Neural progenitor cell (in vitro differentiated cells): ENCODE data around the gene PNPLA7. TPM values are rescaled to one million over a fixed set of nuclear protein-coding genes. Genes with fewer than 3 reads are reported as not detected.

Experiments
- DNase-seq: peaks from one replicate; pipeline ENCODE4 v3.0.0-alpha.2; 2016; ENCODE audit warnings: low spot score
- H2AFZ ChIP-seq: fragments of 200-600 bp; sonication (generic); replicated peaks from 2 replicates; pipeline ENCODE4 v1.6.1; 2016; ENCODE audit warnings: antibody characterized with exemption
- H3F3A ChIP-seq: fragments of 200-600 bp; sonication (generic); 2 replicates; pipeline ENCODE4 v1.6.1; 2016; ENCODE audit warnings: antibody characterized with exemption, low read depth
- H3K27ac ChIP-seq: fragments of 200-600 bp; sonication (generic); 2 replicates; pipeline ENCODE4 v1.5.1; 2016; ENCODE audit warnings: mild to moderate bottlenecking
- H3K27me3 ChIP-seq: fragments of 200-600 bp; sonication (generic); 2 replicates; pipeline ENCODE4 v1.6.1; 2016; ENCODE audit warnings: mild to moderate bottlenecking, moderate library complexity
- H3K36me3 ChIP-seq: fragments of 200-600 bp; sonication (generic); 2 replicates; pipeline ENCODE4 v1.5.1; 2016
- H3K4me1 ChIP-seq: fragments of 200-600 bp; sonication (generic); 2 replicates; pipeline ENCODE4 v1.6.1; 2016; ENCODE audit warnings: mixed run types
- H3K4me2 ChIP-seq: fragments of 200-600 bp; sonication (generic); 2 replicates; pipeline ENCODE4 v1.6.1; 2016
- H3K4me3 ChIP-seq: fragments of 200-600 bp; sonication (generic); 2 replicates; pipeline ENCODE4 v1.5.1; 2016
- H3K79me2 ChIP-seq: fragments of 200-600 bp; sonication (generic); 2 replicates; pipeline ENCODE4 v1.6.1; 2016; ENCODE audit warnings: low read depth
- H3K9ac ChIP-seq: fragments of 200-600 bp; sonication (generic); 2 replicates; pipeline ENCODE4 v1.6.1; 2016
- H3K9me3 ChIP-seq: fragments of 200-600 bp; sonication (generic); 2 replicates; pipeline ENCODE4 v1.5.1; 2016; ENCODE audit warnings: low read depth
- H4K20me1 ChIP-seq: fragments of 200-600 bp; sonication (generic); 2 replicates; pipeline ENCODE4 v1.6.1; 2016; ENCODE audit warnings: low read depth
- H3K27ac Mint-ChIP-seq: 3 replicates; pipeline ENCODE4 v1.8.0; 2021; ENCODE audit warnings: mixed read lengths
- H3K27me3 Mint-ChIP-seq: 2 replicates; pipeline ENCODE4 v1.8.0; 2022; ENCODE audit warnings: low read depth, mild to moderate bottlenecking, inconsistent platforms, moderate library complexity, mixed read lengths; ENCODE audit not compliant: insufficient read depth
- H3K36me3 Mint-ChIP-seq: 3 replicates; pipeline ENCODE4 v1.8.0; 2021; ENCODE audit warnings: mixed read lengths
- H3K4me1 Mint-ChIP-seq: 3 replicates; pipeline ENCODE4 v1.8.0; 2021; ENCODE audit warnings: mixed read lengths
- H3K4me3 Mint-ChIP-seq: 3 replicates; pipeline ENCODE4 v1.8.0; 2021; ENCODE audit warnings: mild to moderate bottlenecking, moderate library complexity, mixed read lengths
- H3K9me3 Mint-ChIP-seq: 3 replicates; pipeline ENCODE4 v1.8.0; 2020; ENCODE audit warnings: mixed read lengths
- CTCF ChIP-seq: fragments of 200-600 bp; sonication (generic); IDR thresholded peaks from 2 replicates; pipeline ENCODE4 v1.5.1; 2017; ENCODE audit warnings: antibody characterized with exemption, mild to moderate bottlenecking
- EZH2 ChIP-seq: fragments of 200-600 bp; sonication (generic); IDR thresholded peaks from 2 replicates; pipeline ENCODE4 v1.6.1; 2017; ENCODE audit warnings: antibody characterized with exemption, mild to moderate bottlenecking, moderate library complexity
- EZH2phosphoT487 ChIP-seq: fragments of 200-600 bp; sonication (generic); IDR thresholded peaks from 2 replicates; pipeline ENCODE4 v1.6.1; 2017; ENCODE audit warnings: antibody characterized with exemption
- total RNA-seq: library from RNA; depleted of rRNA; stranded (reverse); fragments of >200 nt; gene quantifications from 2 replicates; pipeline ENCODE4 v1.2.3, GENCODE V29; 2015; ENCODE audit warnings: low replicate concordance

PNPLA7 gene
- total RNA-seq, 1 donor from 2014 or later, result 0.13 TPM

GRCh38 chr9:137530331-137530730 lies 19.9 kb downstream of the PNPLA7 start:
- Histone ChIP-seq H3K9ac (no peak overlapping the region), H3F3A (no peaks in the 10 kb centered on the region), H3K36me3 (no peaks in the 10 kb centered on the region), H3K4me1 (no peaks in the 10 kb centered on the region), H3K27ac (no peak overlapping the region), H3K79me2 (no peaks in the 10 kb centered on the region), H2AFZ (no peak overlapping the region), H3K4me2 (no peak overlapping the region), H3K27me3 (no peaks in the 10 kb centered on the region), H3K9me3 (no peaks in the 10 kb centered on the region), H3K4me3 (no peak overlapping the region), H4K20me1 (no peaks in the 10 kb centered on the region)
- H3K36me3 Mint-ChIP-seq, result no peaks in the 10 kb centered on the region
- no peaks in the 10 kb centered on the region for H3K27me3 Mint-ChIP-seq
- TF ChIP-seq EZH2, result no peak
- no peak overlapping the region for H3K27ac Mint-ChIP-seq
- no peak overlapping the region for H3K4me3 Mint-ChIP-seq
- H3K4me1 Mint-ChIP-seq, result peaks cover 9% of the 10 kb centered on the region
- peaks cover 3% of the 10 kb centered on the region for H3K9me3 Mint-ChIP-seq
- DNase-seq, result no peak

GRCh38 chr9:137524981-137525317 lies 25.3 kb downstream of the PNPLA7 start:
- Histone ChIP-seq H3K4me1 (no peaks in the 10 kb centered on the region), H2AFZ (no peak overlapping the region), H3K9me3 (no peaks in the 10 kb centered on the region), H3K4me2 (no peak overlapping the region), H3K79me2 (no peaks in the 10 kb centered on the region), H3K4me3 (no peak overlapping the region), H3K9ac (no peak overlapping the region), H3F3A (no peaks in the 10 kb centered on the region), H3K36me3 (no peaks in the 10 kb centered on the region), H3K27ac (no peak overlapping the region), H4K20me1 (no peaks in the 10 kb centered on the region), H3K27me3 (no peaks in the 10 kb centered on the region)
- TF ChIP-seq CTCF (no peak), EZH2phosphoT487 (no peak), EZH2 (no peak)
- DNase-seq, result no peak
- H3K27me3 Mint-ChIP-seq, result peaks cover 5% of the 10 kb centered on the region
- H3K36me3 Mint-ChIP-seq, result no peaks in the 10 kb centered on the region
- no peak overlapping the region for H3K27ac Mint-ChIP-seq
- no peak overlapping the region for H3K4me3 Mint-ChIP-seq
- no peaks in the 10 kb centered on the region for H3K4me1 Mint-ChIP-seq
- peaks cover 3% of the 10 kb centered on the region for H3K9me3 Mint-ChIP-seq

- Mint-ChIP-seq H3K27ac (no peak overlapping the region), H3K4me3 (no peak overlapping the region), H3K36me3 (no peaks in the 10 kb centered on the region), H3K4me1 (no peaks in the 10 kb centered on the region), H3K9me3 (peaks cover 3% of the 10 kb centered on the region), H3K27me3 (peaks cover 5% of the 10 kb centered on the region)
- no peaks in the 10 kb centered on the region for H3K4me1 ChIP-seq
- no peak for DNase-seq
- no peak overlapping the region for H3K9ac ChIP-seq
- no peaks in the 10 kb centered on the region for H3K79me2 ChIP-seq
- H3K4me2 ChIP-seq, result no peak overlapping the region
- no peak overlapping the region for H3K4me3 ChIP-seq
- H3K27me3 ChIP-seq, result no peaks in the 10 kb centered on the region
- no peaks in the 10 kb centered on the region for H3F3A ChIP-seq
- H2AFZ ChIP-seq, result no peak overlapping the region
- H3K9me3 ChIP-seq, result no peaks in the 10 kb centered on the region
- H3K27ac ChIP-seq, result no peak overlapping the region
- no peaks in the 10 kb centered on the region for H3K36me3 ChIP-seq
- TF ChIP-seq EZH2 (no peak), CTCF (no peak), EZH2phosphoT487 (no peak)
- H4K20me1 ChIP-seq, result no peaks in the 10 kb centered on the region
These were observed 25.8 kb downstream of the PNPLA7 start for GRCh38 chr9:137524161-137524980.

- H3K79me2 ChIP-seq, result no peaks in the 10 kb centered on the region
- peaks cover 3% of the 10 kb centered on the region for H3K9me3 Mint-ChIP-seq
These were observed 27.3 kb downstream of the PNPLA7 start for GRCh38 chr9:137522746-137523455.

More at GRCh38 chr9:137522746-137523455, 27.3 kb downstream of the PNPLA7 start:
- no peak for DNase-seq
- Histone ChIP-seq H3K27me3 (no peaks in the 10 kb centered on the region), H3K9ac (no peak overlapping the region), H3K27ac (no peak overlapping the region), H3K36me3 (no peaks in the 10 kb centered on the region), H3K4me1 (no peaks in the 10 kb centered on the region), H4K20me1 (no peaks in the 10 kb centered on the region), H3F3A (no peaks in the 10 kb centered on the region), H2AFZ (no peak overlapping the region), H3K4me3 (no peak overlapping the region), H3K9me3 (no peaks in the 10 kb centered on the region), H3K4me2 (no peak overlapping the region)
- H3K27ac Mint-ChIP-seq, result no peak overlapping the region
- peaks cover 5% of the 10 kb centered on the region for H3K27me3 Mint-ChIP-seq
- no peaks in the 10 kb centered on the region for H3K4me1 Mint-ChIP-seq
- H3K36me3 Mint-ChIP-seq, result no peaks in the 10 kb centered on the region
- TF ChIP-seq CTCF (no peak), EZH2phosphoT487 (no peak), EZH2 (no peak)
- H3K4me3 Mint-ChIP-seq, result no peak overlapping the region
